Calu3 (cell line): Measurements from ENCODE around the gene TLX3. TPM values are rescaled to one million over a fixed set of nuclear protein-coding genes. Genes with fewer than 3 reads are reported as not detected.
A peak's percentile ranks its signal among the peaks of the same experiment; 100 is the strongest.

Experiments used
- BruUV-seq: library from RNA; stranded (reverse); fragments of 400-500 nt; replicated peaks from 2 replicates; lab custom pipeline; 2021; lab: Mats Ljungman, UMichigan
- CTCF ChIA-PET: fragments of 300-600 bp; sonication (Branson Sonifier 250); formaldehyde crosslinking; loops from one replicate; lab custom pipeline; 2022; ENCODE audit warnings: antibody characterized with exemption; lab: Charles Lee
- DNase-seq: peaks from one replicate; pipeline ENCODE4 v3.0.0; 2022
- H3K27ac Mint-ChIP-seq: one replicate; pipeline ENCODE4 v1.8.0; 2022; ENCODE audit warnings: mixed read lengths; ENCODE audit not compliant: unreplicated experiment
- H3K27me3 Mint-ChIP-seq: one replicate; pipeline ENCODE4 v1.8.0; 2022; ENCODE audit warnings: mixed read lengths; ENCODE audit not compliant: unreplicated experiment
- H3K36me3 Mint-ChIP-seq: one replicate; pipeline ENCODE4 v1.8.0; 2022; ENCODE audit warnings: mild to moderate bottlenecking, moderate library complexity, mixed read lengths; ENCODE audit not compliant: insufficient read depth, unreplicated experiment
- H3K4me1 Mint-ChIP-seq: one replicate; pipeline ENCODE4 v1.8.0; 2022; ENCODE audit warnings: mild to moderate bottlenecking, low read depth, mixed read lengths; ENCODE audit not compliant: unreplicated experiment
- H3K4me3 Mint-ChIP-seq: one replicate; pipeline ENCODE4 v1.8.0; 2022; ENCODE audit warnings: mild to moderate bottlenecking, low read depth, moderate library complexity, mixed read lengths; ENCODE audit not compliant: unreplicated experiment
- H3K9me3 Mint-ChIP-seq: one replicate; pipeline ENCODE4 v1.8.0; 2022; ENCODE audit warnings: low read depth, mixed read lengths; ENCODE audit not compliant: unreplicated experiment
- intact Hi-C: fragments of 100-400 bp; cut with micrococcal nuclease; formaldehyde crosslinking; loops from one replicate; pipeline ENCODE4 v1.10.0; 2022; ENCODE audit not compliant: unreplicated experiment
- total RNA-seq: library from RNA; stranded (reverse); gene quantifications from 2 replicates; pipeline ENCODE4 v1.2.3, GENCODE V29; 2022
- TF ChIP-seq, protein P1 (sequence below): fragments of 200-600 bp; IDR thresholded peaks from one replicate; pipeline ENCODE4 v1.8.0; 2022; ENCODE audit warnings: antibody characterized with exemption; ENCODE audit not compliant: unreplicated experiment

The TLX3 gene
- total RNA-seq, 1 experiment from 2014 or later, result 6.5 TPM

DNA sequence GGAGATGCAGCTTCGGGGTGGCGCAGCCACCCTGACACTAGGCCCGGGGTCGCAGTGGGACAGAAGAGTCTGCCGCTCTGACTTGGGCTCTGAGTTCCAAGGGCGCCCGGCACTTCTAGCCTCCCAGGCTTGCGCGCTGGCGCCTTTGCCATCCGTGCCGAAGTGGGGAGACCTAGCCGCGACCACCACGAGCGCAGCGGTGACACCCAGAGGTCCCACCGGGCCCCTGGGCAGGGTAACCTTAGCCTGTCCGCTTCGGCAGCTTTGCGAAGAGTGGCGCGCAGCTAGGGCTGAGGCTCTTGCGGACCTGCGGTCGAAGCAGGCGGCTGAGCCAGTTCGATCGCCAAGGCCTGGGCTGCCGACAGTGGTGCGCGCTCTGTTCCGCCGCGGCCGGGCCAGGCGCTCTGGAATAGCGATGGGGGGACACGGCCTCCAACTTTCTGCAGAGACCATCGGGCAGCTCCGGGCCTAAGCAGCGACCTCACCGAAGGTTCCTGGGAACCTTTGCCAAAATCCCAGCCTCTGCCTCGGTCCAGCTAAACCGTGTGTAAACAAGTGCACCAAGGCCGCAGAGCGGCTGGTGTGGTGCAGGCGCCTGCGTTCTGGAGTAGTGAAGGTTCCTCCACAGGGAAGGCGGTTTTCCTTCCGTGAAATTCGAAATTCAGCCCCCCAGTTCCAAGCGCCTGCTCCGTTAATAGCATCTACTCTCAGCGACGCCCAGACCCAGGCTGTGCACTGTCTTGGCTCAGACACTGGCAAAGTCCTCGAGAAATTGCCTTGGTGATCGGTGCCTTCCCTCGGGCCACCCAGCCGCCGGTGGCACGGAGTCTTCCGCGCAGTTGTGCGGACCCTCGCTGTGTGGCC, 7.4 kb downstream of the TLX3 start:
- peaks cover 10% of the 10 kb centered on the region for H3K36me3 Mint-ChIP-seq
- CTCF ChIA-PET, result interaction anchor here (0.5 kb wide), 1 partner anchor 101 kb away, joined by 4 read pairs; no protein-coding TSS in a partner anchor
- intact Hi-C loops, result no loop called here
- no TSS peak for BruUV-seq
- H3K27ac Mint-ChIP-seq, result no peak overlapping the region
- H3K4me1 Mint-ChIP-seq, result peaks cover 7% of the 10 kb centered on the region
- H3K27me3 Mint-ChIP-seq, result peaks cover 16% of the 10 kb centered on the region
- DNase-seq, result no peak
- H3K4me3 Mint-ChIP-seq, result peak overlapping the region; percentile 39
- TF ChIP-seq, protein P1, sequence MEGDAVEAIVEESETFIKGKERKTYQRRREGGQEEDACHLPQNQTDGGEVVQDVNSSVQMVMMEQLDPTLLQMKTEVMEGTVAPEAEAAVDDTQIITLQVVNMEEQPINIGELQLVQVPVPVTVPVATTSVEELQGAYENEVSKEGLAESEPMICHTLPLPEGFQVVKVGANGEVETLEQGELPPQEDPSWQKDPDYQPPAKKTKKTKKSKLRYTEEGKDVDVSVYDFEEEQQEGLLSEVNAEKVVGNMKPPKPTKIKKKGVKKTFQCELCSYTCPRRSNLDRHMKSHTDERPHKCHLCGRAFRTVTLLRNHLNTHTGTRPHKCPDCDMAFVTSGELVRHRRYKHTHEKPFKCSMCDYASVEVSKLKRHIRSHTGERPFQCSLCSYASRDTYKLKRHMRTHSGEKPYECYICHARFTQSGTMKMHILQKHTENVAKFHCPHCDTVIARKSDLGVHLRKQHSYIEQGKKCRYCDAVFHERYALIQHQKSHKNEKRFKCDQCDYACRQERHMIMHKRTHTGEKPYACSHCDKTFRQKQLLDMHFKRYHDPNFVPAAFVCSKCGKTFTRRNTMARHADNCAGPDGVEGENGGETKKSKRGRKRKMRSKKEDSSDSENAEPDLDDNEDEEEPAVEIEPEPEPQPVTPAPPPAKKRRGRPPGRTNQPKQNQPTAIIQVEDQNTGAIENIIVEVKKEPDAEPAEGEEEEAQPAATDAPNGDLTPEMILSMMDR, result no peak
- H3K9me3 Mint-ChIP-seq, result no peaks in the 10 kb centered on the region

DNA sequence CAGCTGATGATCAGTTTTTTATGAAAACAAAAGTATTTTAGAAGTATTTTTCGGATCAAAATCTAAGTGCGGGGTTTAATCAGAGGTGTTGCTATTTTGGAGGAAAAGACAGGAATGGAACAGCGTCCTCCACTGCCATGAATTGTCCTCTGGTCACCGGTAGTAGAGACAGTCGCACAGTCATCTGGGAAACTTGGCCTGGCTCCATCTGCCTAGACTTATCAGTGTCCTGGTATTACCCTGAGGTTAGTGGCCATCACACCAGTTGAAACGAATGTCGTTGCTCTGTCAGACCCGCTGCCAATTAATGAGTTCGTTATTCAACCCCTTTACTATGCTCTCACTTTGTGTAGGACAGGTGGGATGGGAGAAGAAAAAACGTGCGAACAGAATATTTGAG, 8.2 kb downstream of the TLX3 start:
- no peak overlapping the region for H3K4me3 Mint-ChIP-seq

DNA sequence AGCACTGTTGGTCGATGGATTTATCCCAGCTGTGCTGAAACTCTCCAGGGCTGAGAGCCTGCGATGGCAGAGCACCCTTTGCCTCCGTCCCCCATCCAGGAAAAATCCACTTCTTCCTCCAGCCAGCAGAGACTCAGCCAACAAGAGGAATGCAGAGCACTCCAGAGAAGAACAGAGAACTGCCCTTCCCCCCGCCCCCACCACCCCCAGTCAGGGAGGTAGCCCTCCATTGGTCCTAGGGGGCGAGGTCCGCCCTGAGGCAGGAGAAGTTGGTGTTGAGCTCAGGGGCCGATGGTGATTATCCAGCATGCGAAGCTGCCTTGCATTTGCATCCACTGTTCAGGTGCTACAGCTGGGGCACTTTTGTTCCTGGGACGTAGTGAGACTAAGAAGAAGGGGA, 9.0 kb downstream of the TLX3 start:
- no TSS peak for BruUV-seq
- Mint-ChIP-seq H3K4me3 (no peak overlapping the region), H3K4me1 (no peaks in the 10 kb centered on the region), H3K27ac (no peak overlapping the region), H3K9me3 (no peaks in the 10 kb centered on the region), H3K36me3 (peaks cover 3% of the 10 kb centered on the region), H3K27me3 (peaks cover 21% of the 10 kb centered on the region)
- DNase-seq, result no peak
- intact Hi-C loops, result loop anchor here (2.0 kb wide), 1 partner anchor 19 kb away; no protein-coding TSS in a partner anchor
- TF ChIP-seq, protein P1, result no peak
- CTCF ChIA-PET, result interaction anchor here (0.7 to 1.0 kb wide), 4 partner anchors 8 to 24 kb away, joined by 3 to 5 read pairs (median 4); no protein-coding TSS in a partner anchor

More for the DNA sequence above, 8.2 kb downstream of the TLX3 start:
- CTCF ChIA-PET, result no interaction called here
- H3K27me3 Mint-ChIP-seq, result peaks cover 23% of the 10 kb centered on the region
- no TSS peak for BruUV-seq
- no peak for DNase-seq
- H3K9me3 Mint-ChIP-seq, result no peaks in the 10 kb centered on the region
- intact Hi-C loops, result no loop called here
- H3K36me3 Mint-ChIP-seq, result peaks cover 10% of the 10 kb centered on the region
- TF ChIP-seq, protein P1, result no peak
- H3K4me1 Mint-ChIP-seq, result peaks cover 7% of the 10 kb centered on the region
- H3K27ac Mint-ChIP-seq, result no peak overlapping the region

DNA sequence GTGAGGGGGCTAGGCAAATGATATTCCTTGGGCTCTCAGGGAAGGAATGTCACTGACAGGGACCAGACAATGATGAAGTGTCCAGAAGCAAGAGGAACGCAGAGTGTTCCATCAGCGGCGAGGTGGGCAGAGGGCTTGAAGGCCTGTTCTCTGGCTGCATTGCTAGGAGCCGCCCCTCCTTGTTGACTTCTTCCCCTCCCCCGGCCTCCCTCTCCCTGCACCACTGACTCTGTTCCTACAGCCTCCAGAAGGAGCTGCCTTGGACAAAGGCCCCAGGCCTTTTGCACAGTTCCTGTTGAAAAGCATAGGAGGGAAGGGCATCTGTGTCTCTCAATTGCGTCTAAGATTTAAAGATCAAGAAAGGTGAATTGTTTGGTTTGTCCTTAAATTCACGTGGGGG, 12.4 kb downstream of the TLX3 start:
- no TSS peak for BruUV-seq
- H3K27ac Mint-ChIP-seq, result no peak overlapping the region
- peaks cover 13% of the 10 kb centered on the region for H3K27me3 Mint-ChIP-seq
- CTCF ChIA-PET, result interaction anchor here (0.5 kb wide), 1 partner anchor 163 kb away, joined by 3 read pairs; no protein-coding TSS in a partner anchor
- no peaks in the 10 kb centered on the region for H3K36me3 Mint-ChIP-seq
- no peak overlapping the region for H3K4me3 Mint-ChIP-seq
- no peaks in the 10 kb centered on the region for H3K4me1 Mint-ChIP-seq
- intact Hi-C loops, result no loop called here
- no peaks in the 10 kb centered on the region for H3K9me3 Mint-ChIP-seq
- DNase-seq, result no peak
- TF ChIP-seq, protein P1, result no peak
